Right ventricle myocardium superior (tissue), 1 donor: ENCODE data around the gene HAPLN3. TPM values are rescaled to one million over a fixed set of nuclear protein-coding genes. Genes with fewer than 3 reads are reported as not detected.
"Not testable (repeated sequence)": the region's sequence is repeated elsewhere in the genome, so short reads cannot be mapped to it uniquely, and the experiment has no call there.

Experiments
- ATAC-seq: fragments of 200-7000 bp; cut with Tn5 transposase; one replicate; pipeline ENCODE4 v1.9.1; 2020; ENCODE audit warnings: mild to moderate bottlenecking; ENCODE audit not compliant: poor library complexity
- DNase-seq: peaks from one replicate; pipeline ENCODE4 v3.0.0-alpha.2; 2020
- intact Hi-C: fragments of 100-400 bp; cut with DNase I; formaldehyde crosslinking; loops from one replicate; pipeline ENCODE4 v1.11.2; 2022
- long read RNA-seq: library from polyadenylated mRNA; unstranded; transcript quantifications from one replicate; pipeline ENCODE4 v2.0.0, GENCODE V29; 2021
- total RNA-seq: library from RNA; stranded (reverse); fragmentation: NEBNext Ultra II Directional; extraction: Animal tissue kit (Norgen Biotek cat#: 25700); gene quantifications from one replicate; pipeline ENCODE4 v1.2.1, GENCODE V29; 2021
- donor health status: DM: no; HTN: yes; CAD: no; lungs with severe emphysema.

Gene HAPLN3, protein sequence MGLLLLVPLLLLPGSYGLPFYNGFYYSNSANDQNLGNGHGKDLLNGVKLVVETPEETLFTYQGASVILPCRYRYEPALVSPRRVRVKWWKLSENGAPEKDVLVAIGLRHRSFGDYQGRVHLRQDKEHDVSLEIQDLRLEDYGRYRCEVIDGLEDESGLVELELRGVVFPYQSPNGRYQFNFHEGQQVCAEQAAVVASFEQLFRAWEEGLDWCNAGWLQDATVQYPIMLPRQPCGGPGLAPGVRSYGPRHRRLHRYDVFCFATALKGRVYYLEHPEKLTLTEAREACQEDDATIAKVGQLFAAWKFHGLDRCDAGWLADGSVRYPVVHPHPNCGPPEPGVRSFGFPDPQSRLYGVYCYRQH
- 2.0 TPM for total RNA-seq
- long read RNA-seq, partial matches to known transcripts: 1 of 1 reads
- long read RNA-seq, other reads (novel, unspliced or antisense): 0 of 1 reads

DNA sequence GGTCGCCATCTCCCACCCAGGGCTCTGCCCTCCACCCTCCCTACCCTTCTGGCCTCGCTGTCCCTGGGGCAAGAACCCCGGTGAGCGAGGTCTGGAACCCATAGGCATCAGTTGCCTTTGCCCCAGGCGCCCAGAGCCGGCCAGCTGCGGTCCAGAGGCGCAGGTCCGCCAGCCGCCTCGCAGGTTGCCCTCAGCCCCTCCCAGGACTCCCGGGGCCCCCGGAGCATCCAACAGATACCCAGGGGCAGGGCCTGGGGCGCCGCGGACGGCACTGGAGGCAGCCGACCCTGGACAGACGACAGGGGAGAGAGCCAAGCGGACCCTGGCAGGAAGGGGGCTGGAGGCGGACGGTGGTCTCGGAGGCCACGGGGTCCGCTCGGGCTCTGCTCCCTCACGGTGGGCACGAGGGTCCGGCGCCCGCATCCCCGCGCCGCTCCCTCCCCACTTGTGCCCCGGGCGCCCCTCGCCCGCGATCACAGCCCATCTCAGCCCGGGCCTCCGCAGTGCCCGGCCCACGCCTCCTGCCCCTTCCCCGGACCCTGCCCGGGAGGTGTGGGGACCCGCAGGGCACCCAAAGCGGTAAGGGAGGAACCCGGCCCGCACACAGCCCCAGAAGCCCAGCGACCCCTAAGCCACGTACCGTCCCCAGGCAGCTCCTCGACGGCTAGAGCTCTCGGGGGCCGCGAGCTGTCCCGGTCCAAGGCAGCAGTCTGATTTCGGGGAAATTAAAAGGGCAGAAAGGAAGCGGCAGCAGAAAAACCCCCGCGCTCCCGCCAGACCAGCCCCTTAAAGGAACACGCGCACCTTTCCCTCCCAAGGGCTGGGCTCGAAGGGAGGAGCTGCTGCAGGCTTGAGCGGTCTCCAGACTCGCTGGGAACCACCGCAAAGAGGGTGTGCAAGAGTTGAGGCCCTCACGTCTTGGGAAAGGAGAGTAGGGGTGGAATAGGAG, at the start of gene HAPLN3:
Gene HAPLN3, minus strand, starts transcription at position 726 of the 949 bp plus-strand sequence. CDS start 8,246 bp downstream, outside the sequence.
- ATAC-seq: peak; percentile 8

DNA sequence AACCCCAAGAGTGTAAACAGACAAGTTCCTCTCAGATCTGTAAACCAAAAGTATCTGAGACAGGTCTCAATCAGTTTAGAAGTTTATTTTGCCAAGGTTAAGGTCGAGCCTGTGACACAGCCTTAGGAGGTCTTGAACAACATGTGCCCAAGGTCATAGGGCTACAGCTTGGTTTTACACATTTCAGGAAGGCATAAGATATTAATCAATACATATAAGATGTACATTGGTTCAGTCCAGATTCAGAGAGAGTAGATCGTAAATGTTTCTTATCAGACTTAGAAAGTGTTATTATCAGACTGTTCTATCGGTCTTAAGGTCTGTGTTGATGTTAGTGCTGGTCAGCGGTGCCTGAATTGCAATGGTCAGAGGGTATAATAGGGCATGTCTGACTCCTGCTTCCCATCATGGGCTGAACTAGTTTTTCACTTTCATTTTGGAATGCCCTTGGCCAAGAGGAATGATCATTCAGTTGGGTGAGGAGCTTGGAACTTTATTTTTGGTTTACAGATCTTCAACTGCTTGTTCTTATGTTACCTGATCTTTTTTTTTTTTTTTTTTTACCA, 44.8 kb upstream of the HAPLN3 start:
- intact Hi-C loops: no loop called here
- DNase-seq (no peak), ATAC-seq (no peak)

More for the DNA sequence above, at the start of gene HAPLN3:
- intact Hi-C loops: no loop called here
- DNase-seq: no peak

DNA sequence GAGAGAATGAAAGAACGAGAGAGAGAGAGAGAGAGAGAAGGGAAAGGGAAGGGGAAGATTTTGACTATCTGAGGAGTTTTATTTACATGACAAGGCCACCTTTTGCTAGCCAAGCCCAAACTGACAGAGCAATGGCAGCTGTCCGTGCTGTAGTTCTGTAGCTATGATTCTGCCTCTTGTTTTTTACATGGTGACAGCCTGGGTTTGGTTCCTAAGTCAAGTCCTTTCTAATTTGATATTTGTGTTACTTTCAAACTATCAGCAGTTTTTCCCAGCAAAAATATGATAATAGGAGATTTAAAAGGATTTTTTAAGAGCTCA, 44.1 kb upstream of the HAPLN3 start:
- ATAC-seq (no peak), DNase-seq (no peak)
- intact Hi-C loops: no loop called here

DNA sequence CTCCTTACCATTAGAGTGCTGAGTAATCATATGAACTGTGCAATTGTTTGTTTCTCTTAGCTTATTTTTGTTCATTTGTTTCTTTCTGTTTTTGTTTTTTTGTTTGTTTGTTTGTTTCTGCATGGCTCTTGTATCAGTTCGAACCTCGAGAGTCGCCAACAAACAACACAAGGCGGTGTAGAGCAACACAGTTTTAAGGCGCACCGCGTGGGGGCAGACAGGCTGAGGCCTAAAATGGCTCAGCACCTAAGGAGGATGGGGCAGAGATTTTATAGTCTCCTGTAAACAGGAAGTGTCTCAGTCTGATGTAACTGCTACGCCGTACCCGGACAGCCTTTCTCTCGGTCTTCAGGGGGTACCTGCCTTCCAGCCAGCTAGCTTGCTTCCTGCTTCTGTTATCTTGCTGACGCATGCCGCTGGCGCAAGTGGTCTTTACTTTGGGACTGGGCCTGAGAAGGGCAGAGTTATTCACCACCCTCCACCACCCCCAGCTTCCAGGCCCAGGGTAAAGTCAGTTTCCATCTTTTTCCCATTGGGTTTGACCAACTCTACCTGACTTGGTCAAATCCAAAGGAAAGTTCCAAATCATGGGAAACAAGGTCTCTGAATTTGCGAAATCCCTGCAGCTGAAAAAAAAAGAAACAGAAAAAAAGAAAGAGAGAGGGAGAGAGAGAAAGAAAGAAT, 43.6 kb upstream of the HAPLN3 start:
- ATAC-seq: no peak
- DNase-seq: no peak
- intact Hi-C loops: no loop called here

DNA sequence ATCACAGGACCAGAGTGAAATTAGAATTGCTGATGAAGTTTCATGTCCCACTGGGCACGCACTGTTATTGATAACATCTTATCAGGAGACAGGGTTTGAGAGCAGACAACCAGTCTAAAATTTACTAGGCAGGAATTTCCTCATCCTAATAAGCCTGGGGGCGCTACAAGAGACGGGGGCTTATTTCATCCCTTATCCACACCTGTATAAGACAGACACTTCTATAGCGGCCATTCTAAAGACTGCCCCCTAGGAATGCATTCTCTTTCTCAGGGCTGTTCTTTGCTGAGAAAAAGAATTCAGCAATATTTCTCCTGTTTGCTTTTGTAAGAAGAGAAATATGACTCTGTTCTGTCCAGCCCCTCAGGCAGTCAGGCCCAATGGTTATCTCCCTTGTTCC, 39.1 kb upstream of the HAPLN3 start:
- intact Hi-C loops: not testable (repeated sequence)

DNA sequence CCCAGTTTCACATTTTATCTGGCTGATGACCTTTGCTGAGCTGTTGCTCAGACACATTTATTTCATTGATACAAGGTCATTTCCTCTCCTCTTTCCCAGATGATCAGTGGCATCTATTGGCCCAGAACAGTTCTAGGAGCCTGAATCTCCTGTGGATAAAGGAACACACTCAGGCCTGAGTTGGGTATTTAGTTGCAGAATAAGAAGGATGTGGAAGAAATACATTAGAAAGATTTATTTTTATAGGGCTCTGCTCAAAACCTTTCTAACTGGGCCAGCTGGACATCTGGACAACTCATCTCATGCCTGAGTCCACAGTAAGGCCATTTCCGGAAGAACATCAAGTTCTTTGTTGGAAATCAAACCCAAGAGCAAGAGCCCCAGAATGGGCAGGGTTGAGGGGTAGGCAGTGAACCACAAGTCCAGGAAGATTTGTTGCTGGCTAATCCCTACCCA, 37.6 kb upstream of the HAPLN3 start:
- DNase-seq: no peak
- intact Hi-C loops: no loop called here
- peak; percentile 68 for ATAC-seq

More for the DNA sequence above, 39.1 kb upstream of the HAPLN3 start:
- DNase-seq, ATAC-seq: not testable (repeated sequence)

DNA sequence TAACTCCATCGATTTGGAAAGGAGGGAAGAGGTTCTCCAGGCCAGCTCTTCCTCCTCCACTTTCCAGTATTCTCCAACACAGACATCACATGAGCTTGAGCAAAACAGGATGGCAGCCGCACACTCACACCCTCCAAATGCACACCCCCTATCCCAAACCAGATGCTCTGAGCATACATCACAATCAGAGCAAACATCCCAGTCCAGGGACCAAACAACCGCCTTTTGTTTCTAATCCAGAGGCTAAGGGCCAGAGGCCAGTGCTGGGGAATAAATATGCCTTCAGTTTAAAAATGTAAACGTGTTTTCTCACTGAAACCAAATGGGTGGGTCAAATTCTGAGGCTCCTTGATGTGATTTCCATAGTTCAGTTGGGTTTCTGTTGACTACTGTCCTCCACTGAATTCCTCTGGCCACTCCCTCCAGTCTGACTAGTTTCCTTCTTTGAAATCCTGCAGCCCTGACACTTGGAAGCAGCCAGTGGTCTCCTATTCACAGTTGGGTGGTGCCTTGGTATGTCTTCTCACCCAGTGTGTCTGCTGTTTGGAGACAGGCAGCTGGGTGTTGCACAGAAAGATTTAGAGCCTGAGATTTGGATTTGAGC, 37.0 kb upstream of the HAPLN3 start:
- DNase-seq (peak; percentile 52), ATAC-seq (peak; percentile 90)
- intact Hi-C loops: no loop called here

DNA sequence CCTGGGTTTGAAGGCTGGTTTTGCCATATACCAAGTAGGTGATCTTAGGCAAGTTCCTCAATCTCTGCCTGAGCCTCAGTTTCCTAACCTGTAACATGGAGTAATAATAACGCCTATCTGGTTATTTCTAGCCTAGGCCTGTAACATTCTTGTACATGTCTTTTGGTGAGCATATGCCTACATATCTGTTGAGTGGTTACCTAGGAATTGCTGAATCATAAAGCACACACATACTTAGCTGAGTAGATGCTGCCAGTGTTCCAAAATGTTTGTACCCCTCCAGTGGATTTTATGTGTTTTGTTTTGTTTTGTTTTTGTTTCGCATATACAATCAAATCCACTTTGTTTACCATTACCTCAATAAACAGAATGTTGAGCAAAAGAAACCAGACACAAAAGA, 35.2 kb upstream of the HAPLN3 start:
- intact Hi-C loops: no loop called here

DNA sequence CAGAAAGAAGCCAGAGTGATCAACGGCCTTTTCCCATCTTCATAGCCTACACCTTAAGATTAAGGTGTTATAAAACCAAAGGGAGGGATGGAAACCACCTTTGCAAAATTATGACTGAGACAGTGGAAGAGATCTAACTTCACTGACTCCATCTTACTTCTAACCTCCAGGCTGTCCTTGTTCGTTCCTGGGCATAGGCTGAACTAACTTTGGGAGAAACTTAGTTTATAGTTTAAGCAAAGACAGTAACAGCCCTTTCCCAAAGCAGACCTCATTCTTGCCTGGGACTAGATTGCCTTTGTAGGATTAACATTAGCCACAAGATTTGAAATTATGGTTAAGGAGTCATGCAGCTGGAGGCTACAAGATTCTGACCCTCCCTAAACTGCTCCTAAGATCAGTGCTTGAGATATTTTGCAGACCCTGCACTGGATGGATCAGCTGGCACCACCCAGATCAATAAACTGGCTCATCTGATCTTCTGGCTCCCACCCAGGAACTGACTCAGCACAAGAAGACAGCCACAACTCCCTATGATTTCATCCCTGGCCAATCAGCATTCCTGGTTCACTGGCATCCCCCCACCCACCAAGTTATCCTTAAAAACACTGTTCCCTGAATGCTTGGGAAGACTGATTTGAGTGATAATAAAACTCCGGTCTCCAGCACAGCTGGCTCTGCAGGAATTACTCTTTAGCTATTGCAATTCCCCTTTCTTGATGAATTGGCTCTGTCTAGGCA, 34.2 kb upstream of the HAPLN3 start:
- ATAC-seq, DNase-seq, intact Hi-C loops: not testable (repeated sequence)

More for the DNA sequence above, 35.2 kb upstream of the HAPLN3 start:
- ATAC-seq: no peak
- no peak for DNase-seq

DNA sequence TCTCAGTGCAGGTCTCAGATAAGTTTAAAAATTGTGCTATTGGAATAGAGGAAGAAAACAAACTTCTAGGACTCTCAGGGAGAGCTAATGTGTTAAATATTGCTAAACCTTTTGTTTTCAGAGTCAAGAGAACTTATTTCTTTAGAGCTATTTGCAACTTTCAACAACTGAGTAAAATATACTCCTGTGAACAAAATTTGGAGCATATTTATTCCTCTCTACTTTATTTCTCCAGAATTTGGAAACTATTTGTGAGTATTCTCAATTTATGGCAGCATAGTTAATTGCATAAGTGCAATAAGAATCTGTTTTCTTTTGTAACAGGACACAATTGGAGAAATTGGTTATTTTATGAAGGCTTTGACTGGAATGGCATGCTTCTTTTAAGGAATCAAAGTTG, 32.8 kb upstream of the HAPLN3 start:
- intact Hi-C loops, DNase-seq, ATAC-seq: not testable (repeated sequence)

DNA sequence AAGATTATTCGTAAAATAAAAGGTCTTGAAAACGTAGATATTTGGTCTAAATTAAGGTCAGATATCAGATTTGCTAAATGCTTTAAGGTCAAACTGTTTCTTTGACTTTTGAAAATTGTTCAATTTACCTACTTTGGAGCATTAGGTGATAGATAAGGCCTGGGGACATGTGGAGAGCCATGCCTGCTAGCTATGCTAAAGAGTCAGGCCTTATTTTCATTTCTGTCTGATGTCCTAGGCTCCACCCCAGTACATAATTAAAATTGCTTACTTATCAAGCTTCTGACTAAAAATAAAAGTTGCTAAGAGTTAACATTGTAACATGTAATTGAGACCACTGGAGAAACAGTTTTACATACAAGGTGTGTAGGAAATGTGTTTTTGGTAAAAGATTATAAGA, 30.3 kb upstream of the HAPLN3 start:
- intact Hi-C loops, ATAC-seq, DNase-seq: not testable (repeated sequence)

DNA sequence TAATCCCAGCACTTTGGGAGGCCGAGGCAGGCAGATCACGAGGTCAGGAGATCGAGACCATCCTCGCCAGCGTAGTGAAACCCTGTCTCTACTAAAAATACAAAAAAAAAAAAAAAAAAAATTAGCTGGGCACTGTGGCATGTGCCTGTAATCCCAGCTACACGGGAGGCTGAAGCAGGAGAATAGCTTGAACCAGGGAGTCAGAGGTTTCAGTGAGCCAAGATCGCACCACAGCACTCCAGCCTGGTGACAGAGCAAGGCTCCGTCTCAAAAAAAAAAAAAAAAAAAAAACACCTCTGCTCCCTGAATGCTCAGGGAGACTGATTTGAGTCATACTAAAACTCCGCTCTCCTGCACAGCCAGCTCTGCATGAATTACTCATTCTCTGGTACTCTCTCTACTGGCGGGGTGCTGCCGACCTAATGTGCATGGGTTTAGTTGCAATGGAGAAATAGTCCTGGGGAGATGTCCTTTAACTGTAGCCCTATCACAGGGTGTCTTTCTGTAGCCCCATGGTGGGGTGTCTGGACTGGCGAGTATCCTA, 25.6 kb upstream of the HAPLN3 start:
- DNase-seq, ATAC-seq, intact Hi-C loops: not testable (repeated sequence)

DNA sequence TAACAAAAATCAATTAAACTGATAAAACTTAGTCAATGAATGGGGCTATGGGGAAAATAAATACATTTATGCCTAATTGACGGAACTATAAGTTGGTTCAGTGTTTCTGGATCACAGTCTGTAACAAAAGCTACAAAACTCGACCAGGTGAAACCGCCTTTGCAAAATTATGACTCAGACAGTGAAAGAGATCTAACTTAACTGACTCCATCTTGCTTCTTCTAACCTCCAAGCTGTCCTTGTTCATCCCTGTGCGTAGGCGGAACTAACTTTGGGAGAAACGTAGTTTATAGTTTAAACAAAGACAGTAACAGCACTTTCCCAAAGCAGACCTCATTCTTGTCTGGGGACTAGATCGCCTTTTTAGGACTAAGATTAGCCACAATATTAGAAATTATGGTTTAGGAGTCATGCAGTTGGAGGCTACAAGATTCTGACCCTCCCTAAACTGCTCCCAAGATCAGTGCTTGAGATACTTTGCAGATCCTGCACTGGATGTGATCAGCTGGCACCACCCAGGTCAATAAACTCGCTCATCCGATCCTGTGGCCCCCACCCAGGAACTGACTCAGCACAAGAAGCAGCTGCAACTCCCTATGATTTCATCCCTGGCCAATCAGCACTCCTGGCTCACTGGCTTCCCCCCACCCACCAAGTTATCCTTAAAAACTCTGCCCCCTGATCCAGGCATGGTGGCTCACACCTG, 25.0 kb upstream of the HAPLN3 start:
- intact Hi-C loops: no loop called here
- DNase-seq (no peak), ATAC-seq (no peak)

DNA sequence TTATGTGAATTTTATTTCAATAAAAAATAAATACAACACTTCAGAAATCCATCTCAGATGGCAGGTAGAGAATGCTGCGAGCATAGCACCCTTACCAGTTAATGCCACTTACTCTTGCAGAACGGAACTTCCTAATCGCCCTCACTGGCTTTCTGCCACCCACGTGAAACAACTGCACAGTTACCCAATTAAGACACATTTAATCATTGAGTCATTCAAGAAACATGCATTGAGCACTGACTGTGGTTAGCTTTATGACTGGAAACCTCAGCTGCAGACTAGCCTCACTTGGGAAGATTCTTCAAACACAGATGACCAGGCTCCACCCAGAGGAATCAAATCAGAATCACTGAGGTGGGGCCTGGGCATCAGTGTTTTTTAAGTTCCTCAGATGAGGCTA, 23.4 kb upstream of the HAPLN3 start:
- ATAC-seq (peak; percentile 79), DNase-seq (peak; percentile 68)
- intact Hi-C loops: no loop called here

DNA sequence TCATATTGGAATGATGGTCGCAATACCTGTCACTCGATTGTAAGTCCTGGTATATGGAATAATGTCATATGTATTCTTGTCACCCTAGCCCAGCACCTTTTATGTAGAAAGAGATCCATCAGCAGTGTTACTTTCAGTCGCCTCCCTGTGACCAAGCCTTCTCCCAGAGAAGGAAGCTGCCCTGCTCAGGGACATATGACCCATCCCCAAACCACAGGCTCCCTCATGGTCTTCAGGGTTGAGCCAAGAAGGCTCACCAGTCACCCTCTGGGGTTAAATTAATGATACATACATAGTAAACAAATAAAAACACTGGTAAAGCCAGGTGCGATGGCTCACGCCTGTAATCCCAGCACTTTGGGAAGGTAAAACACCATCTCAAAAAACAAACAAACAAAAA, 22.4 kb upstream of the HAPLN3 start:
- DNase-seq (no peak), ATAC-seq (no peak)
- intact Hi-C loops: no loop called here

DNA sequence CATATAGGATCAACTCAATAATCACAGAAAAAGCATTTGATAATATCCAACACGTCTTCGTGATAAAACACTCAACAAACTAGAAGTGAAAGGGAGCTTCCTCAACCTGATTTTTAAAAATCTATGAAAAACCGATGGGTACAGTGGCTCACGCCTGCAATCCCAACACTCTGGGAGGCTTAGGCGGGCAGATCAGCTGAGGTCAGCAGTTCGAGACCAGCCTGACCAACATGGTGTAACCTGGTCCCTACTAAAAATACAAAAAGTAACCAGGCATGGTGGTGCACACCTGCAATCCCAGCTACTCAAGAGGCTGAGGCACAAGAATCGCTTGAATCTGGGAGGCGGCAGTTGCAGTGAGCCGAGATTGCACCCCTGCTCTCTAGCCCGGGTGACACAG, 20.0 kb upstream of the HAPLN3 start:
- DNase-seq: peak; percentile 10
- intact Hi-C loops: no loop called here
- ATAC-seq: no peak

DNA sequence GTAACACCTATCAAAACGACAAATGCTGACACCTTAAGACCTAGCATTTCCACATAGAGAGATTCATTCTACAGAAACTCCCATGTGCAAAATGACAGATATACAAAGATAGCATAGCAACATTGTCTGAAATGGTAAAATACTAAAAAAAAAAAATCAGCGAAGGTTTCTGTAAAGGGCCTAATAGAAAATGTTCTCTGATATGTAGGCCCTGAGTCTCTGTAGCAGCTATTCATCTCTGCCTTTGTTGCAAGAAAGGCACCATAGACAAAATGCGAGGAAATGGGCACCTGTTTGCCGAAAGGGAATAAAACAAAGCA, 18.5 kb upstream of the HAPLN3 start:
- DNase-seq: no peak
- intact Hi-C loops: no loop called here
- ATAC-seq: no peak
